DMS153 treated with DMSO at 0.1 percent for 48 hours (cell line): ENCODE measurements around the gene OSBPL10.
"Not testable (repeated sequence)": the region's sequence is repeated elsewhere in the genome, so short reads cannot be mapped to it uniquely, and the experiment has no call there.

Source experiments
- DNase-seq: peaks from one replicate; lab custom pipeline; 2025; ENCODE audit not compliant: unreplicated experiment; lab: John Stamatoyannopoulos, UW

The OSBPL10 gene, protein sequence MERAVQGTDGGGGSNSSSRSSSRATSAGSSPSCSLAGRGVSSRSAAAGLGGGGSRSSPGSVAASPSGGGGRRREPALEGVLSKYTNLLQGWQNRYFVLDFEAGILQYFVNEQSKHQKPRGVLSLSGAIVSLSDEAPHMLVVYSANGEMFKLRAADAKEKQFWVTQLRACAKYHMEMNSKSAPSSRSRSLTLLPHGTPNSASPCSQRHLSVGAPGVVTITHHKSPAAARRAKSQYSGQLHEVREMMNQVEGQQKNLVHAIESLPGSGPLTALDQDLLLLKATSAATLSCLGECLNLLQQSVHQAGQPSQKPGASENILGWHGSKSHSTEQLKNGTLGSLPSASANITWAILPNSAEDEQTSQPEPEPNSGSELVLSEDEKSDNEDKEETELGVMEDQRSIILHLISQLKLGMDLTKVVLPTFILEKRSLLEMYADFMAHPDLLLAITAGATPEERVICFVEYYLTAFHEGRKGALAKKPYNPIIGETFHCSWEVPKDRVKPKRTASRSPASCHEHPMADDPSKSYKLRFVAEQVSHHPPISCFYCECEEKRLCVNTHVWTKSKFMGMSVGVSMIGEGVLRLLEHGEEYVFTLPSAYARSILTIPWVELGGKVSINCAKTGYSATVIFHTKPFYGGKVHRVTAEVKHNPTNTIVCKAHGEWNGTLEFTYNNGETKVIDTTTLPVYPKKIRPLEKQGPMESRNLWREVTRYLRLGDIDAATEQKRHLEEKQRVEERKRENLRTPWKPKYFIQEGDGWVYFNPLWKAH

GRCh38 chr3:31981206-31982181 is at the start of gene OSBPL10, which contains the start of gene ZNF860:
OSBPL10 (minus strand) TSS chr3:31981262; CDS start chr3:31981179, 83 bp downstream.
ZNF860 (plus strand) TSS chr3:31981750; CDS start chr3:31989080, 7,330 bp downstream.
- DNase-seq: peak; percentile 21

DNA sequence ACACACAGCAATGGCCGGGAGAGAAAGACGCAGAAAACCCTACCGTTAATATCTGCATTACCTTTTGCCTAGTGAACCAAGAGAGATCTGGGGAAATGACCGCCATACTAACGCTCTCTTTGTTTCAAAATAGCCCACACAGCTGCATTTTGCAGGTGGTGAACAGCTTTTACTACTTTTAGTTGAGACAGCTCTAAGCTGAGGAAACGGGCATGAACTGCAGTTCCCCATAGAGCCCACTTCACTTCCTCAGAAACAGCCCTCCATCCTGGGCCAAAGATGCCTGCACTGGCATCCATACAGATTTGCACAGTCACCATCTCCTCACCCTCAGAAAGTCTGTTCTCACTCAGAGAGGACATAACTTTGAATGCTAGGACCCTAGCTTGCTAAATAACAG is 45.5 kb upstream of the OSBPL10 start:
- DNase-seq: no peak

DNA sequence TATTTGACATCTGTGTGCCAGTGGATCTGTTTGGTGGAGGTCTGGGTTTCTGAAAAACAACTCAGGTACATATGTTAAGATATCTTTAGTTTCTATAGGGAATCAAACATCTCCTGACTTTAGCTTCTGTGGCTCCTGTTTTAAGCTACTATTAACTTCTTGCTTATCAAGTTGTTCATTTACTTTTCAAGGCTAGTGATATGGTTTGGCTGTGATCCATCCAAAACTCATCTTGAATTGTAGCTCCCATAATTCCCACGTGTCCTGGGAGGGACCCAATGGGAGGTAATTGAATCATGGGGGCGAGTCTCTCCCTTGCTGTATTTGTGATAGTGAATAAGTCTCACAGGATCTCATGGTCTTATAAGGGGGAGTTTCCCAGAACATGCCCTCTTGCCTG is 41.9 kb upstream of the OSBPL10 start:
- DNase-seq: no peak

GRCh38 chr3:32021748-32022147 is 40.7 kb upstream of the OSBPL10 start:
- DNase-seq: no peak

DNA sequence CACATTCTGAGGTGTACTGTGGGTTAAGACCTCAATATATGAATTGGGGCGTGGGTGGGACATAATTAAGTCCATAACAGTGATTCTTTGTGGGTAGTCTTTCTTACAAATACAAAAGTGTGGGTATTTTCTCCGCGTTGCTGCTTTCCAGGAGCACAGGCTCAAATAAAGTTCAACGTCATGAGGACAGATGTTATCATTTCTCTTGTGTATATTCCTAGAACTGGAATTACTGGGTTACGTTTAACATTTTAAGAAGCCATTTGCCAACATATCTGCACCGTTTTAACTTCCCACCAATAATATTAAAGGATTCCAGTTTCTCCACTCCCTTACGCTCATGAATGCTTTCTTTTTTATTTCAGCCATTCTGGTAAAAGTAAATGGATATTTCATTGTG is 40.1 kb upstream of the OSBPL10 start:
- DNase-seq: no peak

GRCh38 chr3:32018757-32019564 is 37.9 kb upstream of the OSBPL10 start:
- DNase-seq: peak; percentile 28

GRCh38 chr3:32017286-32017685 is 36.2 kb upstream of the OSBPL10 start:
- DNase-seq: no peak

DNA sequence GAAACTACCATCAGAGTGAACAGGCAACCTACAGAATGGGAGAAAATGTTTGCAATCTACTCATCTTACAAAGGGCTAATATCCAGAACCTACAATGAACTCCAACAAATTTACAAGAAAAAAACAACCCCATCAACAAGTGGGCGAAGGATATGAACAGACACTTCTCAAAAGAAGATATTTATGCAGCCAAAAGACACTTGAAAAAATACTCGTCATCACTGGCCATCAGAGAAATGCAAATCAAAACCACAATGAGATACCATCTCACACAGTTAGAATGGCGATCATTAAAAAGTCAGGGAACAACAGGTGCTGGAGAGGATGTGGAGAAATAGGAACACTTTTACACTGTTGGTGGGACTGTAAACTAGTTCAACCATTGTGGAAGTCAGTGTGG is 34.6 kb upstream of the OSBPL10 start:
- not testable (repeated sequence) for DNase-seq

GRCh38 chr3:32010699-32011098 is 29.6 kb upstream of the OSBPL10 start:
- DNase-seq: not testable (repeated sequence)

DNA sequence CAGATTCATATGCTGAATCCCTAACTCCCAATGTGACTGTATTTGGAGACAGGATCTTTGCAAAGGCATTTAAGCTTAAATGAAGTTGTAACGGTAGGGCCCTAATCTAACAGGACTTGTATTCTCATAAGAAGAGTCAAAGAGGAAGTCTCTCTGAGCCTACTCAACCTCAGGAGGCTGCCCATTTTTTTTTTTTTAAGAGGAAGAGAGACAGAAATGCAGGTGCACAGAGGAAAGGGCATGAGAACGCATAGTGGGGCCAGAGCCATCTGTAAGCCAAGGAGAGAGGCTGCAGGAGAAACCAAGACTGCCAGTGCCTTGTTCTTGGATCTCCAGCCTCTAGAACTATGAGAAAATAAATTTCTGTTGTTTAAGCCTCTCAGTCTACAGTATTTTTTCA is 28.9 kb upstream of the OSBPL10 start:
- no peak for DNase-seq

GRCh38 chr3:32009101-32009500 is 28.0 kb upstream of the OSBPL10 start:
- DNase-seq: no peak

DNA sequence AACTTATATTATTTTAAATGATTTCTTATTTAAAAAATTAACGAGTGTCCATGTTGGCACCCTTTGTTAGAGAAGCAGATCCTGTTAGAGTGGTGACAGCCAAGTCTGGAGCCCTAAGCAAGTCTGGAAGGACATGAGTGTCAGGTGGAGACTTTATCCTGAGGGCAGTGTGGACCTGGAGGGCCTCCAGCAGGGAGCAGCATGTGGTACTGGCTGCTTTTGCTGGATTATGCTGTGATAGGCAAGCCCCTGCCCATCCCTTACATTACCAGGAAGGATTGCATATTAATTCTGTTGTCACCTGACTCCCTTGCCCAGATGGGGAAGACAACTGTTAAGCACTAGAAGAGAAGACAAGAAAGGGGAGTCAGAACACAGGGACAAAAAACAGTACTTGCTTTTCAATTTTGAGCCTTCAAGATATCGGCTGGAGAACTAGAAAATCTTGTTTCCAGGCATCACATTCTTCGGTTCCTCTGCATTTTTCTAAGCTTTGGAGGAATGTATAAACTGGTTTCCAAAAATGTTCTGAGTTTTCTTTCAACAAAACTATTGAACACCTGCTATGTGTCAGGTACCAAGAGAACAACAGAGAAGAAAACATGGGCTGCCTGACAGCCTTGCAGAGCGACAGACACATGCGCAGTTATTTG is 23.2 kb upstream of the OSBPL10 start:
- DNase-seq: no peak

DNA sequence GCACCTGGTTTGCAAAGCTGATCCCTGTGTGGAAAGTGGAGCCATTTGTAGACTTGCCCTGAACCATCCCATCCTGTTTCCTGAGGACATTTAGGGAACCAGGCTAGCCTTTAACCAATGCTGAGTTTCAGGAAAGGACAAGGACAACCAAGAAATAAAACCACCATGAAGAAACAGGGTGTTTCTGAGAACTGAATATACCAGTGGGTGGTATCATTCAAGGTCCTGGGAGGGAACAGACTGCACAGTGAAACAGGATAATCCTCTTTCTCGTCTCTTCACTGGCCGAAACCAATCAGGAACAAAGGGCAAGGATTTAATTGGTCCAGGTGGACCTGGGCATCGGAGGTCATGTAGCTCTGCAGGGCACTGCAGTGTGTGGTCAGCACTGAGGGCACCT is 22.3 kb upstream of the OSBPL10 start:
- DNase-seq: no peak

DNA sequence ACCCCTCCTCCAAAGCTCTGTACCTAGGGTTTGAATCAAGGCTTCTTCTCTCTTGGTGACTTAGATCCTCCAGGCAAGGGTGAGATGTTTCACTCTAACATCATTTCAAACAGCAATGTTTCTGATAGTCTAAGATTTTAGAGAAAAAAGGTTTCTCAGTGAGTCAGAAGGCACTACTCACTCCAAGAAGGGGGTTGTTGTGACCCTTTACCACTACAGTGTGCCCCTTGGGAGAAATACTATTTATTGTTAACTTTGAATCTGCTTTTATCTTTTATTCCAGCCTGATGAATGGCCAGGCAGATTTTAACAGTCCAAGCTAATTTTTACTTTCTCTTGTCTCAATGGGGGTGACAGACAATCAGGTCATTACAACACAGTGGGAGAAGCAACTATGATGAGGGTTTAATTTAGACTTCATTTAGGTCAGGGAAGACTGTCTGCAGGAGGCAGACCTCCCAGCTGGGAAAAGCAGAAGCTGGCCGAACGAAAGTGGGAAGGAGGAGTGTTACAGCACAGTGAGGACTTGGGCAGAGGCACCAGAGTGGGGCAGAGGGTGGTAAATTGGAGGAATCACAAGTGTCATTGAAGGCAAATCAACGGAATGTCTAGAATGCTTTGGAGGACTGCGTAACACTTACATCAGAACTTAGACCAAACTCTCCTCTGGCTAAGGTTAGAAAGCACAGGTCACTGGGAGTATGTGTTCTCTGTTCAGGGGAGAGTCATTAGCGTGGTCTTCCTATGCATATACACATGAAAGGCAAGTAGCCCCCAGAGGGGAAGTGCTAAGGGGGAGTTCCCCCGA is 21.7 kb upstream of the OSBPL10 start:
- no peak for DNase-seq

DNA sequence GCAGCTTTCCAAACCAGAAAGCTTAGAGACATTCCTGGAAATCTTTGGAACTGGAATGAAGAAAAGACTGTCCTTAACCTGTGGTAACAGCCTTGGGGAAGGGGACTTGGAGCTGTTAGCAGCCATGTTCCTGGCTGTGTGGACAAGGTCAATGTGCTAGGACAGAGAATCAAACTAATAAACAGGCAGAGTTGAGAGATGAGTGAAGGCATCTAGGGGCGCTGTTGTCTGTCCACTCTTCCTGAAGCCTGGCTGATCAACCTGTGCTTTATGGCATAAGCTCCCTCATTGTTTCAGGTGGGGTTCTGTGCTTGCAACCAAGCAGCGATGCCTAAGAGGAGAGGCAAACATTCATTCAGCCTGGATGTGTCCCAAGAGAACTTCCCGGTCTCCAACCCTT is 19.8 kb upstream of the OSBPL10 start:
- no peak for DNase-seq

GRCh38 chr3:31999907-32000439 is 18.9 kb upstream of the OSBPL10 start:
- DNase-seq: no peak

GRCh38 chr3:31997500-31997899 is 16.4 kb upstream of the OSBPL10 start:
- no peak for DNase-seq

DNA sequence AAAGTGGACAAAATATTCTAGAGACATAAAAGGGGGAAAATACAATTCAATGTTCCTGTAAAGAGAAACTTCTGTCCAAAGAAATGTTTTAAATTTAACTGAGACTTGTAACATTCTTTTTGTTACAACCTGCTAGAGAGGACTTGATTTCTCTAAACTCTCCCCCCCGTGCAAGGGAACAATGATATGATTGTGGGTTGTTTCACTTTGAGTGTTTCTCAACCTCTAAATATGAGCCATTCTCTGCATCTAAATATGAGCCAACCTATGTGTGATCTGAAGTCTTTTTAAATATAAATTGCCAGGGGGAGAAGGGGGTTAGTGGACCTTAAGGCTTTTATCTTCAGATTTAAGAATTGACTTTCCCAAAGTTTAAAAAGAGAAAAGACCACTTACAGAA is 15.1 kb upstream of the OSBPL10 start:
- no peak for DNase-seq

DNA sequence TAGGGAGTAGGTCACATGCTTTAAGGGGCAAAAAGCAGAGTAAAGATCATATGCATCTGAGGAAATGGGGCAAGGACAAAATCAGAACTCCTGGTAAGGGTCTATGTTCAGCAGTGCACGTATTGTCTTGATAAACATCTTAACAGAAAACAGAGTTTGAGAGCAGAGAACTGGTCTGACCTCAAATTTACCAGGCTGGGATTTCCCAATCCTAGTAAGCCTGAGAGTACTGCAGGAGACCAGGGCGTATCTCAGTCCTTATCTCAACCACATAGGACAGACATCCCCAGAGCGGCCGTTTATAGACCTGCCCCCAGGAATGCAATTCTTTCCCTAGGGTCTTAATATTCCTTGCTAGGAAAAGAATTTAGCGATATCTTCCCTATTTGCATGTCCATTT is 14.0 kb upstream of the OSBPL10 start:
- not testable (repeated sequence) for DNase-seq
